ENCODE measurements around the gene RPL32. TPM values are rescaled to one million over a fixed set of nuclear protein-coding genes. Genes with fewer than 3 reads are reported as not detected.
A peak's percentile ranks its signal among the peaks of the same experiment; 100 is the strongest.

RPL32 gene
- total and polyA plus RNA-seq, 2 donors (not counting 3 experiments of a cell fraction or from before 2014, with no cell fraction given): 1,075 to 1,588 TPM

DNA sequence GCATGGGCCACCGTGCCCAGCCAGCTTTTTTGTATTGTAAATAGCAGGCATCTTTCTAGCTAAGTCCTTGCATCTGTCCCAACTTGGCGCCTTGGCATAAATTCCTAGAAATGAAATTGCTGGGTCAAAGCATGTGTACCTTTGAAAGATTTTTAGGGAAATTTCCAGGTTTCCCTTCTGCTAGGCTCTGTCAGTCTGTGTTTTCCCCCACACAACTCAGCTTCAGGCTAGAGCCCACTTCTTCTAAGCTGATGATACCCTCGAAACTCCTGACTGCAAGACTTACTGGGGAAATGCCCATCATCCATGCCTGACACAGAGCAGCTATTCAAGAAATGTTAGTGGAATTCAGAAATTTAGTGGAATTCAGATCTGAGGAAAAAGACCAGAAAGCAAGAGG is 10.8 kb upstream of the RPL32 start:
- no peaks in the 10 kb centered on the region for H4K20me1 ChIP-seq (replicated peaks; ENCODE audit: control insufficient read depth, extremely low read depth, insufficient read depth, low read length)
- ChIA-PET CTCF (interaction anchor here (1.0 to 1.1 kb wide), 3 partner anchors 11 to 241 kb away, joined by 3 to 7 read pairs (median 4); partner anchors contain the start of gene RPL32), POLR2A (no interaction called here)
- H3K27ac ChIP-seq (ENCODE audit: insufficient read depth, low read depth, low read length): no peak overlapping the region
- no peak overlapping the region for H3K4me3 ChIP-seq (replicated peaks in 1 of 3; ENCODE audit: insufficient read depth in 1 of 3, low read depth in 1 of 3, low read length in 3 of 3)
- no peaks in the 10 kb centered on the region for H3K79me2 ChIP-seq (ENCODE audit: control insufficient read depth, insufficient read depth, low read length)
- FAIRE-seq (peak; percentile 56), DNase-seq (ENCODE audit: low read depth, low spot score) (no peak)
- no peaks in the 10 kb centered on the region for H3K4me1 ChIP-seq (ENCODE audit: control insufficient read depth, extremely low read depth, insufficient read depth, low read length)
- H3K36me3 ChIP-seq (ENCODE audit: control insufficient read depth in 2 of 2, extremely low read depth in 1 of 2, insufficient read depth in 2 of 2, low read length in 2 of 2): no peaks in the 10 kb centered on the region
- dilution Hi-C loops (cut with MboI; ENCODE audit: extremely low pct_ligation_motif_present, low sequenced_read_pairs): no loop called here
- TF ChIP-seq FOS (IDR thresholded peaks at IDR 0.05; ENCODE audit: borderline replicate concordance, insufficient read depth, low read length) (no peak), POLR2A (IDR thresholded peaks at IDR 0.05; ENCODE audit: low read depth, low read length) (no peak)
- TF ChIP-seq, protein P1, sequence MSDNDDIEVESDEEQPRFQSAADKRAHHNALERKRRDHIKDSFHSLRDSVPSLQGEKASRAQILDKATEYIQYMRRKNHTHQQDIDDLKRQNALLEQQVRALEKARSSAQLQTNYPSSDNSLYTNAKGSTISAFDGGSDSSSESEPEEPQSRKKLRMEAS (IDR thresholded peaks at IDR 0.05; ENCODE audit: insufficient read depth, insufficient read length): no peak
- intact Hi-C loops (cut with micrococcal nuclease): no loop called here
- no peaks in the 10 kb centered on the region for H3K9me1 ChIP-seq (replicated peaks; ENCODE audit: control insufficient read depth, extremely low read depth, insufficient read depth, low read length)
- H3K27me3 ChIP-seq (ENCODE audit: control insufficient read depth in 2 of 2, insufficient read depth in 2 of 2, low read length in 2 of 2): peaks cover 8 to 9% of the 10 kb centered on the region in 2 experiments
- H3K9me3 ChIP-seq (replicated peaks; ENCODE audit: control insufficient read depth, insufficient read depth, low read length): no peaks in the 10 kb centered on the region
- BruUV-seq (replicated peaks): no TSS peak
- no peak overlapping the region for H3K9ac ChIP-seq (replicated peaks; ENCODE audit: extremely low read depth, insufficient read depth, low read length)
- H2AFZ ChIP-seq (ENCODE audit: low read depth, low read length): no peak overlapping the region
- no peak overlapping the region for H3K4me2 ChIP-seq (ENCODE audit: insufficient read depth, low read length)

DNA sequence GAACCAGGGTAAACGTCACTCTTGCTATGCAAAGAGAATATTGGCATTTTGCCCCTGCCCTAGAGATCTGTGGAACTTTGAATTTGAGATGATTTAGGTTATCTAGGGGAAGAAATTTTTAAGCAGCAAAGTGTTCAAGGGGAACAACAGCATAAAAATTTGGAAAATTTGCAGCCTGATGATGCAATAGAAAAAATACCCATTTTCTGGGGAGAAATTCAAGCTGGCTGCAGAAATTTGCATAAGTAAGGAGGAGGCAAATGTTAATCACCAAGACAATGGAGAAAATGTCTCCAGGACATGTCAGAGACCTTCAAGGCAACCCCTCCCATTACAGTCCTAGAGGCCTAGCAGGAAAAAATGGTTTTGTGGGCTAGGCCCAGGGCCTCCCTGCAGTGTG is 4.4 kb upstream of the RPL32 start:
- no peaks in the 10 kb centered on the region for H4K20me1 ChIP-seq (replicated peaks; ENCODE audit: control insufficient read depth, extremely low read depth, insufficient read depth, low read length)
- dilution Hi-C loops (cut with MboI; ENCODE audit: extremely low pct_ligation_motif_present, low sequenced_read_pairs): no loop called here
- no peak for FAIRE-seq

More for the DNA sequence above, 4.4 kb upstream of the RPL32 start:
- no peak overlapping the region for H3K4me3 ChIP-seq (replicated peaks in 1 of 3; ENCODE audit: insufficient read depth in 1 of 3, low read depth in 1 of 3, low read length in 3 of 3)
- no peaks in the 10 kb centered on the region for H3K4me1 ChIP-seq (ENCODE audit: control insufficient read depth, extremely low read depth, insufficient read depth, low read length)
- no peaks in the 10 kb centered on the region for H3K36me3 ChIP-seq (ENCODE audit: control insufficient read depth in 2 of 2, extremely low read depth in 1 of 2, insufficient read depth in 2 of 2, low read length in 2 of 2)
- peaks cover 0 to 2% of the 10 kb centered on the region in 2 experiments for H3K27me3 ChIP-seq (ENCODE audit: control insufficient read depth in 2 of 2, insufficient read depth in 2 of 2, low read length in 2 of 2)
- no peak overlapping the region for H3K9ac ChIP-seq (replicated peaks; ENCODE audit: extremely low read depth, insufficient read depth, low read length)
- no peaks in the 10 kb centered on the region for H3K9me3 ChIP-seq (replicated peaks; ENCODE audit: control insufficient read depth, insufficient read depth, low read length)
- no peak overlapping the region for H3K27ac ChIP-seq (ENCODE audit: insufficient read depth, low read depth, low read length)
- H3K79me2 ChIP-seq (ENCODE audit: control insufficient read depth, insufficient read depth, low read length): peaks cover 5% of the 10 kb centered on the region
- ChIA-PET POLR2A (no interaction called here), CTCF (interaction anchor here (0.9 kb wide), 1 partner anchor 138 kb away, joined by 3 read pairs; no protein-coding TSS in a partner anchor)
- H3K9me1 ChIP-seq (replicated peaks; ENCODE audit: control insufficient read depth, extremely low read depth, insufficient read depth, low read length): no peaks in the 10 kb centered on the region
- no peak for DNase-seq (ENCODE audit: low read depth, low spot score)
- intact Hi-C loops (cut with micrococcal nuclease): no loop called here
- no peak overlapping the region for H3K4me2 ChIP-seq (ENCODE audit: insufficient read depth, low read length)
- H2AFZ ChIP-seq (ENCODE audit: low read depth, low read length): no peak overlapping the region
- no peak for TF ChIP-seq JUN (IDR thresholded peaks at IDR 0.05; ENCODE audit: borderline replicate concordance, insufficient read depth, insufficient read length, low read depth)
- no peak for TF ChIP-seq EZH2 (IDR thresholded peaks at IDR 0.05; ENCODE audit: borderline replicate concordance, low read depth, low read length, severe bottlenecking)
- no peak for TF ChIP-seq POLR2AphosphoS5 (IDR thresholded peaks at IDR 0.05; ENCODE audit: insufficient read depth, low read depth, low read length)
- no peak for TF ChIP-seq FOS (IDR thresholded peaks at IDR 0.05; ENCODE audit: borderline replicate concordance, insufficient read depth, low read length)
- BruUV-seq (replicated peaks): no TSS peak

All from endothelial cell of umbilical vein (primary cell).